ENCODE measurements around the gene C1QL1.

DNA sequence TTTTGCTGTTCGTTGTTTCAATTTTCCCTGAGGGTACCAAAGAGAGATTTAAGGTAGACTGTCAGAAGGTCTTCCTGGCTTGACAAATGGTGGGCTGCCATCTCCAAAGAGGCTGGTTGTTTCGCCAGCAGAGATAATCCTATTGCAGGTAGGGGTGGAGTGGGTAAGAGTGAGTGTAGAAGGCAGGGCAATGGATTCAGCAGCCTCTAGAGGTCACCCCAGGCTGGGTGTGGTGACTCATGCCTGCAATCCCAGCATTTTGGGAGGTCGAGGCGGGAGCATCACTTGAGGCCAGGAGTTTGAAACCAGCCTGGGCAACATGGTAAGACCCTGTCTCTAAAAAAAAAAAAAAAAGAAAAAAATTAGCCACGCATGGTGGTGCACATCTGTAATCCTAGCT is 48.7 kb upstream of the C1QL1 start:
- no peak for TF ChIP-seq POLR2AphosphoS5 (IDR thresholded peaks at IDR 0.05; ENCODE audit: low read depth, low read length)
- no peak for TF ChIP-seq POLR2A (IDR thresholded peaks at IDR 0.05; ENCODE audit: low read depth, low read length)
- TF ChIP-seq TAF1 (IDR thresholded peaks at IDR 0.05; ENCODE audit: low read depth, low read length): no peak
- TF ChIP-seq SPI1 (IDR thresholded peaks at IDR 0.05; ENCODE audit: low read depth, low read length): no peak
